ENCODE results near the gene CAMTA1.
A peak's percentile ranks its signal among the peaks of the same experiment; 100 is the strongest.

Gene CAMTA1

DNA sequence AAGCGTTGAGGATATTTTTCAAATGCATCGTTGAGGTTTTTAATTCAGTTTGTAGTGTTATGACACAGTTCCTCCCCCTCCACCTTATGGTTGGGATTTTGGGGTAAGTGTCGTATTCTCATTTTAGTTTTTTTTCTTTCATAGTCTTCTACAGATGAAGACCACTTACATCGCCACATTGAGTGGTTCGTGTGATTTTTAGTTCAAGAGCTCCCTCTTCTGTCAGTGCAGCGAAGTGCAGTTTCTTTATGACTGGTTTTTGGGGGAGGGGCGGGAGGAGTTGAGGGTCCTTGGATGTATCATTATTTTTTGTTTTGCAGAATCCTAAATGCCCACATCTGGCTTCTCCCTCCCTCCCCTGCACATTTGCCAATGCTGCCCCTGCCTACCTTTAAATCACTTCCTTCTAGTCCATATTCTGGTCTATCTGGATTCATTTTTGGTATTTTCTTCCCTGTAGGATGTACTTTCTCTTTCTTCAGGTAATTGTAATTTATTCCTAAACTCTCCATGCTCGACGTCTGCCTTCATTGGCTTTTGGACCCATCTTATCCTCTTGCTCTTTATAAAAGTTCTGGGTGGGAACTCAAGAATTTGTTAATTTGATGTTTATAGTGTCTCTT, 433.1 kb downstream of the CAMTA1 start:
- H3K4me3 ChIP-seq (ENCODE audit: low read depth, low read length), result no peak overlapping the region
- TF ChIP-seq, protein P1, sequence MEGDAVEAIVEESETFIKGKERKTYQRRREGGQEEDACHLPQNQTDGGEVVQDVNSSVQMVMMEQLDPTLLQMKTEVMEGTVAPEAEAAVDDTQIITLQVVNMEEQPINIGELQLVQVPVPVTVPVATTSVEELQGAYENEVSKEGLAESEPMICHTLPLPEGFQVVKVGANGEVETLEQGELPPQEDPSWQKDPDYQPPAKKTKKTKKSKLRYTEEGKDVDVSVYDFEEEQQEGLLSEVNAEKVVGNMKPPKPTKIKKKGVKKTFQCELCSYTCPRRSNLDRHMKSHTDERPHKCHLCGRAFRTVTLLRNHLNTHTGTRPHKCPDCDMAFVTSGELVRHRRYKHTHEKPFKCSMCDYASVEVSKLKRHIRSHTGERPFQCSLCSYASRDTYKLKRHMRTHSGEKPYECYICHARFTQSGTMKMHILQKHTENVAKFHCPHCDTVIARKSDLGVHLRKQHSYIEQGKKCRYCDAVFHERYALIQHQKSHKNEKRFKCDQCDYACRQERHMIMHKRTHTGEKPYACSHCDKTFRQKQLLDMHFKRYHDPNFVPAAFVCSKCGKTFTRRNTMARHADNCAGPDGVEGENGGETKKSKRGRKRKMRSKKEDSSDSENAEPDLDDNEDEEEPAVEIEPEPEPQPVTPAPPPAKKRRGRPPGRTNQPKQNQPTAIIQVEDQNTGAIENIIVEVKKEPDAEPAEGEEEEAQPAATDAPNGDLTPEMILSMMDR (IDR thresholded peaks at IDR 0.05; ENCODE audit: low read depth, low read length, missing control alignments), result peak; percentile 75
- no peak for DNase-seq (ENCODE audit: low read depth)

DNA sequence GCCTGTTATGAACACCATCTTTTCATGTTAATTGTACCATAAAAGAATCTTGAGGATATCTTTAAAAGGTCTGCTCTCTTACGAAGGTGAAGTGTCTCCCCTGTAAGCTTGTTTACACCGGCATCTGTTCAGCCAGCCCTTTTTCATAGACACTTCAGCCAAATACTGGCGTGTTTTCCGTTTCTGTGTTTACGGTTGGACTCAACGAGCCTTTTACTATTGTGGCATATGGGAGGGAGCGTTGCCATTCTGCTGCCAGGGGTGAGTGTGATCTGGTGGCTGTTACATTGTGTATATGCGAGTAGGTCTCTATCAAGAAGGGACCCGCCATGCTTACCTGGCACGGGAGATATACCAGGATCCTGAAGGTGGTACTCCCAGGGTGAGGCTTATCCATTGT, 433.8 kb downstream of the CAMTA1 start:
- no peak for DNase-seq (ENCODE audit: low read depth)
- H3K4me3 ChIP-seq (ENCODE audit: low read depth, low read length), result no peak overlapping the region
- TF ChIP-seq, protein P1 (IDR thresholded peaks at IDR 0.05; ENCODE audit: low read depth, low read length, missing control alignments), result no peak

DNA sequence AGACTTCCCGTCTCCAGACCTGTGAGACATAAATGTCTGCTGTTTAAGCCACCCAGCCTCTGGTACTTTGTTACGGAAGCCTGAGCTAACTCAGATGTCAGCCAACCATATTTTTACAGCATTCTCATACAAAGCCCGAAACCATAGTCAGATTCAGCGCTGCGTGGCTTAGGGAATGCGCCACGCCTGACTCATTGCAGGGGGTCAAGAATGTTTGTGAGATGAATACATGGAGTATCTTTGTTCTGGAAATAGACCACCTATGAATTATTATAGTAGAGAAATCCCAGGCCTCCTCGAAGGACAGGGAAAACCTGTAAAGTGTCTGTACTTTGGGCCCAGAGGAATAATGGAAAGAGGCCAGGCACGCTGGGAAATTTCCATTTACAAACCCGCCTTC, 434.8 kb downstream of the CAMTA1 start:
- no peak overlapping the region for H3K4me3 ChIP-seq (ENCODE audit: low read depth, low read length)
- TF ChIP-seq, protein P1 (IDR thresholded peaks at IDR 0.05; ENCODE audit: low read depth, low read length, missing control alignments), result no peak
- DNase-seq (ENCODE audit: low read depth), result no peak

DNA sequence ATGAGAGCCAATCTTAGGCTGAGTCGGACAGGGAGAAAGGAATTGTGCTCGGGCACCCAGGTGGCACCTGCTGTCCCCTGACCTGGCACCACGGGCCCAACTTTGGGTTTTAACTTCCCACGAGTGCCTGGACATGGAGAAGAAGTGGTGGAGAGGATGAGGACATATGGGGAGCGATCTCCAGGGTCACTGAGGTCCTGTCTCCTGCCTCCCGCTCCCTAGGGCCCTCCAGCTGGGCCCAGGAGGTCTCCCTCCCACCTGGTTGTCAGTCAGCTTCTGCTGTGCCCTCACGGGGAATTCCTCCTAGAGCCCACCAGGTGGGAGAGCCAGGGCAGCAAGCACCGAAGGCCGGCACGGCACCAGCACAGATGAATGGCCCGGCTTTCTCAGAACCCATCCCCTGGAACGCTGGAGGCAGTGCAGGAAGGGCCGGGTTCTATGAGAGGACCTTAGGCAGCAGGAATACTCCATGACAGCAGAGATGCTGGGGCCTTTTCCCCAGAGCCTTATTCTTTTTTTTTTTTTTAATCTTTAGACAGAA, 435.5 kb downstream of the CAMTA1 start:
- TF ChIP-seq, protein P1 (IDR thresholded peaks at IDR 0.05; ENCODE audit: low read depth, low read length, missing control alignments), result no peak
- no peak for DNase-seq (ENCODE audit: low read depth)
- no peak overlapping the region for H3K4me3 ChIP-seq (ENCODE audit: low read depth, low read length)

DNA sequence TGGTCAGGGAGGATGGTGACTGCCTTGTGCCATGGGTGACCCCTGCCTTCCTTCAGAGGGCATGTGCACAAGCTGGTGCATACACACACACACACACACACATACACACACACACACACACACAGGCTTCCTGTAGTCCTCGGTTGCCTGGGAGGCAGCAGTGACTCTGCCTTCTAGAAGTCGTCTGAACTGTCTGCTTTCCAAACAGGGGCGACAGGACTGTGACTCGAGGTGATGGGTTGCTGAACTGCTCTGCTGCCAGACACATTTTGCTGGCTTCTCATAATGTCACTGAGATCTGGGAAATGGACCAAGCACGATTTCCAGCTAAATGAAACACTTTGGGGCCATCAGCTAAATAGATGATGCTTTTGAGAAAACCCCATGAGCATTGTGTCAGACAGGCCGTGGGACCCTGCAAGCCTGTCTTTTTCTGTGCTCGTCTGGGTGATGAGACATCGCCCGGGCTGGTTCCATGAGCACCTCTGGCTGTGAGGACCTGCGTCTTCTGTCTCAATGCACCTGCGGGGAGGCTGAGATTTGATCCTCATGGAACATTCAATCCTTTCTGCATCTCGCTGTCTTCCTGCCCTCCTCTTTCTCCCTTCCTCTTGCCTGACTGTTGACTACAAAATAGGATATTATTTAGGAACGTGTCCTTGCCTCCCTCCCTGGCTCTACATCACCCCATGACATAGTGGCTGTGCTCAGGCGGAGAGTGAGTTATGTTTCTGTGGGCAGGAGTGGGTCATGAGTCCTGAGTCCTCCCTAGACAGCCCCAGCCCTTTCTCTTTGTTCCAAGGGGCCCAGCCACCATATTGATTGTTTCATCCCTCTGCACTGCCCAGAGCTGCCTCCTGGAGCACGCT, 436.8 kb downstream of the CAMTA1 start:
- TF ChIP-seq, protein P1 (IDR thresholded peaks at IDR 0.05; ENCODE audit: low read depth, low read length, missing control alignments), result no peak
- H3K4me3 ChIP-seq (ENCODE audit: low read depth, low read length), result no peak overlapping the region
- no peak for DNase-seq (ENCODE audit: low read depth)

DNA sequence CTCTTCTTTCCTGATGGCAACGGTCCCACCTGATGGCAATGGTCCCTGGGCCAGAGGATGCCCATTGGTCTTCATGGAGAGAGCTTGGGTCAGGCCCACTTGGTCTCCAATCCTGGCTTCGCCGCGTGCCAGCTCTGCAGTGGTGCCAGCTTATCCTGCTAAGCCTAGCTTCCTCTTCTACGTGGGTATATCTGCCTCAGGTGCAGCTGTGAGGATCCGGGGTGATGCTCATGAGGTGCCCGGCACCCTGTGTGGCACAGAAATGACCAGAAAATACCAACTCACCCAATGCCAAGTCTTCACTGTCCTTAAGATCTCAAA, 437.4 kb downstream of the CAMTA1 start:
- no peak overlapping the region for H3K4me3 ChIP-seq (ENCODE audit: low read depth, low read length)
- DNase-seq (ENCODE audit: low read depth), result no peak
- TF ChIP-seq, protein P1 (IDR thresholded peaks at IDR 0.05; ENCODE audit: low read depth, low read length, missing control alignments), result no peak

All from GM12864 (cell line).